DLD1 (cell line): ENCODE results near the gene DEFB119.
"Not testable (repeated sequence)": the region's sequence is repeated elsewhere in the genome, so short reads cannot be mapped to it uniquely, and the experiment has no call there.

Source experiments
- in situ Hi-C: cut with HindIII; loops from 2 replicates; pipeline ENCODE4 v1.10.0; 2017; ENCODE audit warnings: low sequenced_read_pairs

DEFB119 gene, protein sequence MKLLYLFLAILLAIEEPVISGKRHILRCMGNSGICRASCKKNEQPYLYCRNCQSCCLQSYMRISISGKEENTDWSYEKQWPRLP

DNA sequence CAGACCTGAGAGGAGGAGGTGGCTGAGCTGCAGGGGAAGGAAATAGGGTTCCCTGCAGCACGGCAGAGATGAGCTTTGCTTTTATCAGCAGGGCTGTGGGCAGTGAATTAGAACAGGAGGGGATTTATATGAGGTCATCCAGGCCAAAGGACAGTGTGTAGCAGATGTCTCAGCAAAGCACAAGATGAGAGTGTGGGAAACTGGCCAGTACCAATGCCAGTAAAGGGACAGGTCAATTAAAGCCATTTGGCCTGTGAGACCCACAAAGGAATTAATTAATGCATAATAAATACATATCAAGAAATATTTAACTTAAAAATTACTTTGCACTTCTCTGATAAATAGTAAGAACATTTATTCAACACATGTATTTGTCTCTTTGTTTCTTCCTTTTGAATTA lies at the start of gene DEFB119:
DEFB119 (minus strand) TSS at position 101 of the 400 bp plus-strand sequence. CDS start 107 bp downstream, outside the sequence.
- in situ Hi-C loops = no loop called here

DNA sequence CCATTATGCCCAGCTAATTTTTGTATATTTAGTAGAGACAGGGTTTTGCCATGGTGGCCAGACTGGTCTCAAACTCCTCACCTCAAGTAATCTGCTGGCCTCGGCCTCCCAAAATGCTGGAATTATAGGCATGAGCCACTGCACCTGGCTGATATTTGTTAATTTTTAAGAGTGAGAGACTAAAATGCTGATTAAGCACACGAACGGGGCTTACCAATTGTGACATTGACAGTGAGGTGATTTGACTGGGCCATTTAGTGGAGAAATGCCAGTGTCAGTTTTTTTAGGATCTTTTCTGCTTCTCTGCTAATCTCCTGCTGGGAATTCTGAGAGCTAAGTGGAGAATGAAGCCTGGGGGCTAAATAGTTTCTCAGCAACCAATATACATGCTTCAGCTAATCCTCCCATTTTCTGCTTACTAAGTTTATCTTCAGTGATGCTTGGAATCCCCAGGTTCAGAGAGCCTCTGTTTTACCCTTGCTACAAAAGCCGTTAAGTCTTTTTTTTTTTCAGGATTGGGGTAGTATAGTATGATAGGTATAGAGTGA lies 40.3 kb upstream of the DEFB119 start:
- in situ Hi-C loops = no loop called here

DNA sequence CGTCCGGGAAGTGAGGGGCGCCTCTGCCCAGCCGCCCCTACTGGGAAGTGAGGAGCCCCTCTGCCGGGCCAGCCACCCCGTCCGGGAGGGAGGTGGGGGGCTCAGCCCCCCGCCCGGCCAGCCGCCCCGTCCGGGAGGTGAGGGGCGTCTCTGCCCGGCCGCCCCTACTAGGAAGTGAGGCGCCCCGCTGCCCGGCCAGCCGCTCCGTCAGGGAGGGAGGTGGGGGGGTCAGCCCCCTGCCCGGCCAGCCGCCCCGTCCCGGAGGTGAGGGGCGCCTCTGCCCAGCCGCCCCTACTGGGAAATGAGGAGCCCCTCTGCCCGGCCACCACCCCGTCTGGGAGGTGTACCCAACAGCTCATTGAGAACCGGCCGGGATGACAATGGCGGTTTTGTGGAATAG lies 37.2 kb upstream of the DEFB119 start:
- in situ Hi-C loops = not testable (repeated sequence)

DNA sequence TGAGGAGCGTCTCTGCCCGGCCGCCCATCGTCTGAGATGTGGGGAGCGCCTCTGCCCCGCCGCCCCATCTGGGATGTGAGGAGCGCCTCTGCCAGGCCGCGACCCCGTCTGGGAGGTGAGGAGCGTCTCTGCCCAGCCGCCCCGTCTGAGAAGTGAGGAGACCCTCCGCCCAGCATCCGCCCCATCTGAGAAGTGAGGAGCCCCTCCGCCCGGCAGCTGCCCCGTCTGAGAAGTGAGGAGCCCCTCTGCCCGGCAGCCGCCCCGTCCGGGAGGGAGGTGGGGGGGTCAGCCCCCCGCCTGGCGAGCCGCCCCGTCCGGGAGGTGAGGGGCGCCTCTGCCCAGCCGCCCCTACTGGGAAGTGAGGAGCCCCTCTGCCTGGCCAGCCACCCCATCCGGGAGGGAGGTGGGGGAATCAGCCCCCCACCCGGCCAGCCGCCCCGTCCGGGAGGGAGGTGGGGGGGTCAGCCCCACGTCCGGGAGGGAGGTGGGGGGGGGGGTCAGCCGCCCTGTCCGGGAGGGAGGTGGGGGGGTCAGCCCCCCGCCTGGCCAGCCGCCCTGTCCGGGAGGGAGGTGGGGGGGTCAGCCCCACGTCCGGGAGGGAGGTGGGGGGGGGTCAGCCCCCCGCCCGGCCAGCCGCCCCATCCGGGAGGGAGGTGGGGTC lies 36.6 kb upstream of the DEFB119 start:
- in situ Hi-C loops = not testable (repeated sequence)

DNA sequence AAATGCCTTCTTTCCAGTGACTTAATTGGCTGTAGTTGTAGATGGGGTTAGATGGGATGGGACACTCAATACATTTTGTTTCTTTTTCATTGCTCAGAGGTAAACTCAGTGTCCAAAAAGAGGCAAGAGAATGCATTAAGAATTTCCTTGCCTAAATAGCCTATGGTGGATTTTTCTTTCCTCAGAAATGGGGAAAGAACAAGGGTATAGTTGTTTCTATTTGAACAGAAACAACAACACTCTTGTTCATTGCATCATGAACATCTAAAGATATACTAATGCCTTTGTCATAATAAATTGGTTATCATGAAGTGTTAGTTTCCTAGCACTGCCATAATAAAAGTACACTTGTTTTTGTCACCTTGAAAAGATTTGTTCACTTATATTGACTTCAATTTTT lies 35.4 kb upstream of the DEFB119 start:
- in situ Hi-C loops = no loop called here

DNA sequence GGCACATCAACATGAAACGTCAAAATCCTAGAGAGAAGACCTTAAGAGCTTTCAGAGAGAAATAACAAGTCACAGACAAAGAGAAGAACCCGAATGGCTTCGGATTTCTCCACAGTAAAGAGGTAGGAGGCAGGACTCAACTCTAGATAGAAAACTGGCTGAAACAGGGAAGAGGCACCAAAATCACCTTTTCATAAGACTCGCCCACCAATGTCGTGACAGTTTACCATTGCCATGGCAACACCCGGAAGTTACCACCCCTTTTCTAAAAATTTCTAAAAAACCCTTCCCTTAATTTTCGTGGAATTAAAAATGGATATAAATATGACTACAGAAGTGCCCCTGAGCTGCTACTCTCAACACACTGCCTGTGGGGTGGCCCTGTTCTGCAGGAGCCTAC lies 27.9 kb upstream of the DEFB119 start:
- in situ Hi-C loops = no loop called here

DNA sequence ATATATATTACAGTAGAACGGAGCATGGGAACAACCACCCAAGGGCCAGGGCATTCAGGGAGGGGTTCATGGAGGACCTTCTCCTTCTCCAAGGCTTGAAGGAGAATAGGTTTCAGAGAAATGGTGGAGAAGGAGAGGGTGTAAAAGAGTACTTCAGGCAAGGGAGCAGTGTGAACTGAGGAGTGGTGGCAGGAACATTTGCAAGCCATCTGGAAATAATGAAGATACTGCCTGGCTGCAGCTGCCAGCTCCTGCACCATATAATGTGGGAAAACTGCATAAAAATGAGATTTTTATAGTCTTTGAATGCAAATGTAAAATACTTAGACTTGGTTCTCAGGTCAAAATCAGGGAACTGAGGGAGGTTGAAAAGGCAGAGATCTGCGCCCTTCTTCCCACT lies 25.3 kb upstream of the DEFB119 start:
- in situ Hi-C loops = no loop called here

DNA sequence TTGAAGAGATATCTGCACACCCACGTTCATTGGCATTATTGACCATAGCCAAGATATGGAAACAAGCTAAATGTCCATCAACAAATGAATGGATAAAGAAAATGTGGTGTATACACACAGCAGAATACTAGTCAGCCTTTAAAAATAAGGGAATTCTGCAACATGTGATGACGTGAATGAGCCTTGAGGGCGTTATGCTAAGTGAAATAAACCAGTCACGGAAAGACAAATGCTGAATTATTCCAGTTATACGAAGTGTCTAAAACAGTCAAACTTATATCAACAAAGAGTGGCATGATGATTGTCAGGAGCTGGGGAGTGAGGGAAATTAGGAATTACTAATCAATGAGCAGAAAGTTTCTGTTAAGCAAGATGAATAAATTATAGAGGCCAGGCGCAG lies 24.0 kb upstream of the DEFB119 start:
- in situ Hi-C loops = no loop called here

DNA sequence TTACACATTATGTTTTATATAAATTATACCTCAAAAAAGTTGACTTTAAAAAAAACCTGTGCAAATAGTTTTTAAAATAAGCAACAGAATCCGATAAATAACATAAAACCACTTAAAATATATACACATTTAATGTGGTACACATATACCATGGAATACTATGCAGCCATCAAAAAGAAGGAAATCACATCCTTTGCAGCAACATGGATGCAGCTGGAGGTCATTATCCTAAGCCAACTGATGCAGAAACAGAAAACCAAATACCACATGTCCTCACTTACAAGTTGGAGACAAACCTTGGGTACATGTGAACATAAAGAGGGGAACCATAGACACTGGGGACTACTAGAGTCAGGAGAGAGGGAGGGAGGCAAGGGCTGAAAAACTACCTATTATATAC lies 19.6 kb upstream of the DEFB119 start:
- in situ Hi-C loops = no loop called here

DNA sequence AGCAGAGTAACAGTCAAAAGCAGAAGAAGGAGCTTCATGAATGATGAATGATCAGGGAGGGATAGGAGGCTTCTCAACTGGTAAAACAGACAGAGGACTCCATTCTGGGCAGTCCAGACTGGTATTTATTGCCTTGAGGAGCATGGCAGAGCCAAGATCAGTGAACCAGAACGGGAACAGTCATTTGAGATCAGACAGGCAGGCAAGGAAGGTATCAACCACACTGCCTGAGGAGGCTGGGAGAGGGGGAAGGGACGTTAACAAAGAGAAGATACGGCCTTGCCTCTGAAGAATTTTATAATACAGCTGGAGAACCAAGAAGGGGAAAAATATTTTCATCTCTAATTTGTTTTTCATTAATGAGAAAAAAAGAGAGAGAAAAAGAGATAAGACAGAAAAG lies 15.7 kb upstream of the DEFB119 start, which contains the start of gene DEFB121:
DEFB121 (minus strand) TSS at position 101 of the 400 bp plus-strand sequence; CDS start at position 38, 63 bp downstream.
- in situ Hi-C loops = no loop called here

DNA sequence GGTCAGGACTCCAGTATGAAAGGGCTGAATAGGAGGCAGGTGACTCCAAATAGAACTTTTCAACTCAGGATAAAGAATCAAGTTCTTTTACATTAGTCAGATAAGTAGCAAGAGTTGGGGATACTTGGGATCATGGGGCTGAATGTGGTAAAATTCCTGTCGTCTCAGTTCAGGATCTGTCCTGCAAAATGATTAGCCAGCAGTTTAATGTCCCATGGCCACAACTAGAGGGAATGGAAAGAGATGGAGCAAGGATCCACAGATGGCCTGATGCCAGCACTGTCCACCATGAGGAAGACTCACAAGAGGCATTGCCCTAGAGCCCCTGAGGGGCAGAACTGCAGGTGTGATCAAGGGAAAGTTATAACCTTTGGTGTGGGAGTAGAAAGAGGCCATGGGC lies 13.5 kb upstream of the DEFB119 start:
- in situ Hi-C loops = no loop called here

DNA sequence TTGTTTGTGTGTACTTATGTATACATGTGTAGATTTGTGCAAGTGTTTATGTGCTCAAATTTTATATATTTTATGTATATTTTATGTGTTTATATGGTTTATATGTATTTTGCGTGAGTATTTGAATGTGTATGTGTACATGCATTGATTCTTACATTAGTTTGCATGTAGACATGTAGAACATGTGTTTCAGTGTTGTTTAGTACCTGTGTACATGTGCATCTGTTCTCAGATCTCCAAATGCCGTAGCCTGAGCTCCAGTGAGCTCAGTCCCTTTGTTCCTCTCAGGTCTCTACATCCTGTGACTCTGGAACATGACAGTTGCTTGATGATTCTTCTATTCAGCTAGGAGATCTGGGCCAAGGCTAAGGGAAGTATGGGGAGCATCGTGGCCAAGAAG lies 4.5 kb upstream of the DEFB119 start:
- in situ Hi-C loops = no loop called here

DNA sequence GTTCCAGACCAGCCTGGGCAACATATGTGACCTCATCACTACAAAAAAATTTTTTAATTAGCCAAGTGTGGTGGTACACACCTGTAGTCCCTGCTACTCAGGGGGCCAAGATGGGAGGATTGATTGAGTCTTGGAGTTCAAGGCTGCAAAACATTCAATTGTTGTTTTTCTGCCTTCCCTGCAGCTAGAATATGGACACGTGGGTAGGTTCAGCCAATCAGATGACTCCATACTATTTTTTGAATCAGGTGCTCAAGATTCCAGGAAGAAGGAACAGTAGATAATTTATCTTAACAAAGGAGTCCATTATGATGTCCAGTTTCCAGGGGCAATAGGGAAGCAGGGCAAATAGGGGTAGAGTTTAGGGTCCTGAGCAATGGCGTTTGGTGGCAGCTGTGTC lies 2.4 kb upstream of the DEFB119 start:
- in situ Hi-C loops = no loop called here

DNA sequence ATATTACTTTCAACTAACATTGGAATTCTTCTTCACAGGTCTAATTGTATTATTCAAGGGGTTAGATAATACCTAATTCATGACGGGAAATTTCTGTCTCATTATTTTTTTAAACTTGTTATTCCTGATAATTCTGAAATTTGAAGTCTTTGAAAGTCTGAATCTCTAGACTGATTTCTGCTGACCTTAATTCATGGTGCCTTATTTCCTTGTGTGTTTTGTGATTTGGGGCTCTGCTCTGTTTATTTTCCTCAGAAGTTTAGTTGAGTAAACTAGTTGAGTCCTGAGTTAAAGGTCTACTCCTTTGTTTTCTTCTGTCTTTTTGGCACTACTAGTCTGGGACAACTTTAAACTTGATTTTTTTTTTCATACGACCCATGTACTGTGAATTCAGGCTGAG lies 16.0 kb downstream of the DEFB119 start:
- in situ Hi-C loops = no loop called here

DNA sequence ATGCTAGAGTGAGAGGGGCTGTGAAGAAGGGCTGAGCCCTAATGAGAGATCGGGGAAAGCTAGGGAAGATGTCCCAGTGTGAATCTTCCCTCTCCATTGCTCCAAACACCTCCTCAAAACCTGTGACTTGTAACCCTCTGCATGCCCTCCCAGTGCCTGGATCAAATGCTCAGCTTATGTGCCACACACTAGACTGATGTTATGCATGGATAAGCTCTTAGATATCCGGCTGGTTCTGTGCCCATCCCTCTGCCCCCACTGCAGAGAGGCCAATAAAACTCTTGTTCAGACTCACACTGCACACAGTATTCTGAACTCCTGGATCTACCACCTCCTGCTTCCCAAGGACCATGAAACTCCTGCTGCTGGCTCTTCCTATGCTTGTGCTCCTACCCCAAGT lies 22.1 kb downstream of the DEFB119 start, which contains the start of gene DEFB118:
DEFB118 (plus strand) TSS at position 301 of the 400 bp plus-strand sequence; CDS start at position 351, 50 bp downstream.
- in situ Hi-C loops = no loop called here

DNA sequence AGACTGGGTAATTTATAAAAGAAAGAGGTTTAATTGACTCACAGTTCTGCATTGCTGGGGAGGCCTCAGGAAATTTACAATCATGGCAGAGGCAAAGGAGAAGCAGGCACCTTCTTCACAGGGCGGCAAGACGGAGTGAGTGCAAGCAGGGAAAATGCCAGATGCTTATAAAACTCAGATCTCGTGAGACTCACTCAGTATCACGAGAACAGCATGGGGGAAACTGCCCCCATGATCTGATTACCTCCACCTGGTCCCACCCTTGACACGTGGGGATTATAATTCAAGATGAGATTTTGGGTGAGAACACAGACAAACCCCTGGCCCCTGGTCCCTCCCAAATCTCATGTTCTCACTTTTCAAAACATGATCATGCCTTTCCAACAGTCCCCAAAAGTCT lies 26.1 kb downstream of the DEFB119 start:
- in situ Hi-C loops = not testable (repeated sequence)

DNA sequence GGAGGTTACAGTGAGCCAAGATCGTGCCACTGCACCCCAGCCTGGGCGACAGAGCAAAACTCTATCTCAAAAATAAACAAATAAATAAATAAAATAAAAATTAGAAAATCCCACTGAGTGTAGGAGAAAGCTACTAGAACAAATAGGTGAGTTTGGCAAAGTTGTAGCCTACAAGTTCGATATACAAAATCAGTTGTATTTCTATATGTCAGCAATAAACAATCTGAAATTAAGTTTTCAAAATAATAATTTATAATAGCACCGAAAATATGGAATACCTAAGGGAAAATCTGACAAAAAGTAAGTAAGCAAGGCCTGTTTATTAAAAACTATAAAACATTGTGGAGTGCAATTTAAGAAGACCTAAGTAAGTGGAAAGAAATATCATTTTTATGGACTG lies 27.1 kb downstream of the DEFB119 start:
- in situ Hi-C loops = no loop called here

DNA sequence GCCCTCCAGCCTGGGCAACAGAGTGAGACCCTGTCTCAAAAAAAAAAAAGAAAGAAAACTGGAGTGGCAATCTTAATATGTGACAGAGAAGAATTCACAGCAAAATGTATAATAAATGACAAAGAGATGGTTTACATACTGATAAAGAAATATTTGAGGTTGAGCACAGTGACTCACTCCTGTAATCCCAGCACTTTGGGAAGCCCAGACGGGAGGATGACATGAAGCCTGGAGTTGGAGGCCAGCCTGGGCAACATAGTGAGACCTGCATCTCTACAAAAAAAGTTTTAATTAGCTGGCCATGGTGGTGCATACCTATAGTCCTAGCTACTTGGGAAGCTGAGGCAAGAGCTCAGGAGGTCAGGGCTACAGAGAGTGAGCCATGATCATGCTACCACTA lies 34.4 kb downstream of the DEFB119 start:
- in situ Hi-C loops = no loop called here

DNA sequence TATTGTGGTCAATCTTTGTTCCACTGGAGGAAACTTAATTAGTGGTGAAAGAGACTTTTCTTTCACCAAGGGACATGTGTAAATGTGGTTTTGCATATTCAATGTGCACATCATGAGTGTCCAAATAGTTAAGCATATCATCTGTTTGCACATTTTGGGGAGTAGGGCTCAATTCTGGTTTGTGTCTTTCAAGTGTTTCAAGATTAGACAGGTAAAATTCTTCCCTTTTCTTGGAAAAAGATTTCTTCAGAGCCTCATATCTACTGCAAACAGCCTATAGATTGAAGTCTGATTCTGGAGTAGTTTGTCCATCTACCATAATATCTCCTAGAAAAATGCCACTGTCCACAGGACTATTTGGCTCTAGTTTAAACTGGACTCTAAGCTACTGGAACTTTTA lies 48.9 kb downstream of the DEFB119 start:
- in situ Hi-C loops = no loop called here

DNA sequence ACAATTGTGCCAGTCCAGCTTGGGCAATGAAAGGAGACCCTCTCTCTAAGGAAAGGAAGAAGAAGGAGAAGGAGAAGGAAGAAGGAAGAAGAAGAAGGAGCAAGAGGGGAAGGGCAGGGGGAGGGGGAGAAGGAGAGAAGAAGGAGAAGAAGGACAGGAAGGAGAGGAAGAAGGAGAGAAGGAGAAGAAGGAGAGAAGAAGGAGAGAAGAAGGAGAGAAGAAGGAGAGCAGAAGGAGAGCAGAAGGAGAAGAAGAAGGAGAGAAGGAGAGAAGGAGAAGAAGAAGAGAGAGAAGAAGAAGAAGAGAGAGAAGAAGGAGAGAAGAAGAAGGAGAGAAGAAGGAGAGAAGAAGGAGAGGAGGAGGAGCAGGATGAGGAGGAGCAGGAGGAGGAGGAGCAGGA lies 59.5 kb downstream of the DEFB119 start:
- in situ Hi-C loops = no loop called here
